ENCODE measurements around the gene WDR5. TPM values are rescaled to one million over a fixed set of nuclear protein-coding genes. Genes with fewer than 3 reads are reported as not detected.
A peak's percentile ranks its signal among the peaks of the same experiment; 100 is the strongest.

The WDR5 gene
- total and polyA plus RNA-seq, 2 of the 13 experiments (the other 11 are each of a cell fraction or from before 2014, with no cell fraction given), result 34.3 TPM

- TF ChIP-seq ATF4 (CRISPR knock-in tag; IDR thresholded peaks at IDR 0.05) (no peak), FOXC1 (CRISPR knock-in tag; IDR thresholded peaks at IDR 0.05; ENCODE audit: borderline replicate concordance) (no peak), ZNF143 (CRISPR knock-in tag; IDR thresholded peaks at IDR 0.05) (no peak), REXO4 (CRISPR knock-in tag; IDR thresholded peaks at IDR 0.05; ENCODE audit: borderline replicate concordance) (no peak), NFIB (CRISPR knock-in tag; IDR thresholded peaks at IDR 0.05; ENCODE audit: borderline replicate concordance) (no peak), TSC22D2 (CRISPR knock-in tag; IDR thresholded peaks at IDR 0.05; ENCODE audit: borderline replicate concordance) (no peak), KLF16 (CRISPR knock-in tag; IDR thresholded peaks at IDR 0.05) (no peak), CCAR2 (optimal IDR thresholded peaks at IDR 0.05; ENCODE audit: low read depth, low read length) (no peak), FOXP1 (IDR thresholded peaks at IDR 0.05) (no peak), FOXP1 (CRISPR knock-in tag; IDR thresholded peaks at IDR 0.05) (no peak), ZNF792 (CRISPR knock-in tag; IDR thresholded peaks at IDR 0.05) (no peak), LRRFIP1 (CRISPR knock-in tag; conservative IDR thresholded peaks at IDR 0.05) (no peak), AHDC1 (CRISPR knock-in tag; IDR thresholded peaks at IDR 0.05; ENCODE audit: borderline replicate concordance) (no peak), ZNF569 (CRISPR knock-in tag; IDR thresholded peaks at IDR 0.05; ENCODE audit: borderline replicate concordance) (no peak), CEBPB (IDR thresholded peaks at IDR 0.05; ENCODE audit: borderline replicate concordance, low read depth, low read length) (no peak), SIN3A (IDR thresholded peaks at IDR 0.05; ENCODE audit: borderline replicate concordance, low read depth, low read length) (no peak), FOXJ3 (CRISPR knock-in tag; IDR thresholded peaks at IDR 0.05; ENCODE audit: borderline replicate concordance) (0 out of 2 replicates have a peak, but pooled peaks have one; percentile 27), ZFP36L1 (CRISPR knock-in tag; IDR thresholded peaks at IDR 0.05) (no peak), IRF1 (CRISPR knock-in tag; IDR thresholded peaks at IDR 0.05; ENCODE audit: low read depth) (no peak), GFI1 (CRISPR knock-in tag; IDR thresholded peaks at IDR 0.05; ENCODE audit: borderline replicate concordance) (no peak), ZNF564 (CRISPR knock-in tag; IDR thresholded peaks at IDR 0.05) (no peak)
These were observed 34.0 kb downstream of the WDR5 start (continued) for GRCh38 chr9:134169724-134170401.
